Panc1 (cell line): Measurements from ENCODE around the gene CNPPD1.
A peak's percentile ranks its signal among the peaks of the same experiment; 100 is the strongest.

Experiments used
- REST ChIP-seq, 2 experiments: IDR thresholded peaks; 2 replicates each; pipeline ENCODE4 v1.6.1; 2011 to 2012; ENCODE audit warnings: low read depth in 2 of 2, control low read depth in 1 of 2, low read length in 1 of 2, mild to moderate bottlenecking in 1 of 2, moderate library complexity in 1 of 2; ENCODE audit not compliant: insufficient read depth in 1 of 2
- TCF7L2 ChIP-seq: IDR thresholded peaks from 2 replicates; pipeline ENCODE4 v1.6.1; 2011; ENCODE audit warnings: mild to moderate bottlenecking, low read depth, low read length, inconsistent platforms

GRCh38 chr2:219176818-219177551 lies at the start of gene CNPPD1:
- TF ChIP-seq TCF7L2 = no peak
- TF ChIP-seq REST (IDR thresholded peaks at IDR 0.05; ENCODE audit: insufficient read depth in 1 of 2, low read depth in 2 of 2, low read length in 1 of 2) = 0 out of 4 replicates have a peak, but pooled peaks of 1 of the 2 experiments have one; percentile 46
